Astrocyte (in vitro differentiated cells and primary cell): ENCODE results near the gene NPTX1. TPM values are rescaled to one million over a fixed set of nuclear protein-coding genes. Genes with fewer than 3 reads are reported as not detected.

Source experiments
- DNase-seq: peaks from one replicate; pipeline ENCODE4 v3.0.0-alpha.2; 2010; ENCODE audit warnings: low read depth
- FAIRE-seq: peaks from 2 replicates; lab custom pipeline; 2011; peaks lifted over from hg19 to GRCh38; lab: Jason Lieb, UNC
- H2AFZ ChIP-seq: 2 replicates; pipeline ENCODE4 v1.6.0; 2012; ENCODE audit warnings: low read depth, low read length, inconsistent platforms
- H3K27ac ChIP-seq: 2 replicates; pipeline ENCODE4 v1.5.1; 2011; ENCODE audit warnings: low read depth, low read length, inconsistent platforms
- H3K27me3 ChIP-seq: 2 replicates; pipeline ENCODE4 v1.6.0; 2011; ENCODE audit warnings: low read length, inconsistent platforms; ENCODE audit not compliant: insufficient read depth
- H3K36me3 ChIP-seq: 2 replicates; pipeline ENCODE4 v1.5.1; 2011; ENCODE audit warnings: low read length, inconsistent platforms; ENCODE audit not compliant: insufficient read depth
- H3K4me1 ChIP-seq: 2 replicates; pipeline ENCODE4 v1.5.1; 2011; ENCODE audit warnings: low read length, inconsistent platforms; ENCODE audit not compliant: insufficient read depth
- H3K4me2 ChIP-seq: 2 replicates; pipeline ENCODE4 v1.6.0; 2012; ENCODE audit warnings: low read length, inconsistent platforms
- H3K4me3 ChIP-seq: 2 replicates; pipeline ENCODE4 v1.5.1; 2011; ENCODE audit warnings: low read depth, mild to moderate bottlenecking, low read length, inconsistent platforms; ENCODE audit not compliant: insufficient read depth
- H3K79me2 ChIP-seq: 2 replicates; pipeline ENCODE4 v1.6.0; 2012; ENCODE audit warnings: mild to moderate bottlenecking, low read length, inconsistent platforms; ENCODE audit not compliant: insufficient read depth
- H3K9ac ChIP-seq: 2 replicates; pipeline ENCODE4 v1.6.0; 2012; ENCODE audit warnings: mild to moderate bottlenecking, low read length, inconsistent platforms
- H3K9me3 ChIP-seq: 2 replicates; pipeline ENCODE4 v1.5.1; 2012; ENCODE audit warnings: low read depth, mild to moderate bottlenecking, low read length, inconsistent platforms; ENCODE audit not compliant: insufficient read depth
- H4K20me1 ChIP-seq: 2 replicates; pipeline ENCODE4 v1.6.0; 2012; ENCODE audit warnings: low read length, inconsistent platforms; ENCODE audit not compliant: insufficient read depth
- H3K27ac Mint-ChIP-seq: one replicate; pipeline ENCODE4 v1.8.0; 2021; ENCODE audit warnings: mild to moderate bottlenecking, mixed read lengths; ENCODE audit not compliant: unreplicated experiment
- H3K27me3 Mint-ChIP-seq: one replicate; pipeline ENCODE4 v1.8.0; 2021; ENCODE audit warnings: low read depth, mixed read lengths; ENCODE audit not compliant: unreplicated experiment
- H3K36me3 Mint-ChIP-seq: one replicate; pipeline ENCODE4 v1.8.0; 2021; ENCODE audit warnings: low read depth, mixed read lengths; ENCODE audit not compliant: unreplicated experiment
- H3K4me1 Mint-ChIP-seq: one replicate; pipeline ENCODE4 v1.8.0; 2021; ENCODE audit warnings: low read depth, mixed read lengths; ENCODE audit not compliant: unreplicated experiment
- H3K4me3 Mint-ChIP-seq: one replicate; pipeline ENCODE4 v1.8.0; 2021; ENCODE audit warnings: mild to moderate bottlenecking, moderate library complexity, mixed read lengths; ENCODE audit not compliant: unreplicated experiment
- H3K9me3 Mint-ChIP-seq: one replicate; pipeline ENCODE4 v1.8.0; 2021; ENCODE audit warnings: mild to moderate bottlenecking, mixed read lengths; ENCODE audit not compliant: unreplicated experiment
- EZH2 ChIP-seq: IDR thresholded peaks from 2 replicates; pipeline ENCODE4 v1.6.1; 2012; ENCODE audit warnings: mild to moderate bottlenecking, low read length, inconsistent platforms; ENCODE audit not compliant: insufficient read depth
- total RNA-seq: library from RNA; stranded (reverse); gene quantifications from 2 replicates; pipeline ENCODE4 v1.2.1, GENCODE V29; 2021
- TF ChIP-seq, protein P1 (sequence below): IDR thresholded peaks from 2 replicates; pipeline ENCODE4 v1.5.1; 2011; ENCODE audit warnings: low read depth, mild to moderate bottlenecking, inconsistent platforms, low read length, moderate library complexity; ENCODE audit not compliant: insufficient read depth

Gene NPTX1
- total RNA-seq, 1 donor from 2014 or later, result 0.43 TPM

DNA sequence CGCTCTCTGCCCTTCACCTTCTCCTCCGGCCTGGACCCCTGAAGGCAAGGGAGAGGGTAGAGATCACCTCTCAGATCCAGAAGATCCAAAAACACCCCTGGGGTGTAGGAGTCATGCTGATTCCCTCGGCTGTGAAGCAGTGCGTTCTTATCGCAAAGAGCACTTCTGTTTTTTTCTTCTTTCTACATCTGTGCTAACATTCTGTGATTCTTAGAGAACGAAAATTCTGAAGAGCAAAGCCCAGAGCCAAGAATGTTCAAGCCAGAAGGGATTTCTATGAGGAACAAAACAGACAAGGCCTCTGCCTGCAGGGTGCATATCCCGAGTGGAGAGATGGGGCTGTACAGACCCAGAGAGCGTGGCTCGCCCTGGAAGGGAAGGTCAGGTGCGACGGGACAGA lies 17.2 kb downstream of the NPTX1 start:
- no peak for DNase-seq
- Histone ChIP-seq H3K4me1 (peaks cover 3% of the 10 kb centered on the region), H3K27ac (no peak overlapping the region), H3K27me3 (peaks cover 31% of the 10 kb centered on the region), H3K4me2 (no peak overlapping the region), H4K20me1 (no peaks in the 10 kb centered on the region), H3K79me2 (peaks cover under 1% of the 10 kb centered on the region), H2AFZ (no peak overlapping the region), H3K9me3 (no peaks in the 10 kb centered on the region), H3K36me3 (no peaks in the 10 kb centered on the region), H3K9ac (no peak overlapping the region), H3K4me3 (no peak overlapping the region)
- FAIRE-seq, result no peak
- Mint-ChIP-seq H3K27ac (no peak overlapping the region), H3K4me3 (no peak overlapping the region), H3K36me3 (no peaks in the 10 kb centered on the region), H3K27me3 (peaks cover 37% of the 10 kb centered on the region), H3K9me3 (no peaks in the 10 kb centered on the region), H3K4me1 (peaks cover 4% of the 10 kb centered on the region)
- TF ChIP-seq EZH2, result no peak
- TF ChIP-seq, protein P1, sequence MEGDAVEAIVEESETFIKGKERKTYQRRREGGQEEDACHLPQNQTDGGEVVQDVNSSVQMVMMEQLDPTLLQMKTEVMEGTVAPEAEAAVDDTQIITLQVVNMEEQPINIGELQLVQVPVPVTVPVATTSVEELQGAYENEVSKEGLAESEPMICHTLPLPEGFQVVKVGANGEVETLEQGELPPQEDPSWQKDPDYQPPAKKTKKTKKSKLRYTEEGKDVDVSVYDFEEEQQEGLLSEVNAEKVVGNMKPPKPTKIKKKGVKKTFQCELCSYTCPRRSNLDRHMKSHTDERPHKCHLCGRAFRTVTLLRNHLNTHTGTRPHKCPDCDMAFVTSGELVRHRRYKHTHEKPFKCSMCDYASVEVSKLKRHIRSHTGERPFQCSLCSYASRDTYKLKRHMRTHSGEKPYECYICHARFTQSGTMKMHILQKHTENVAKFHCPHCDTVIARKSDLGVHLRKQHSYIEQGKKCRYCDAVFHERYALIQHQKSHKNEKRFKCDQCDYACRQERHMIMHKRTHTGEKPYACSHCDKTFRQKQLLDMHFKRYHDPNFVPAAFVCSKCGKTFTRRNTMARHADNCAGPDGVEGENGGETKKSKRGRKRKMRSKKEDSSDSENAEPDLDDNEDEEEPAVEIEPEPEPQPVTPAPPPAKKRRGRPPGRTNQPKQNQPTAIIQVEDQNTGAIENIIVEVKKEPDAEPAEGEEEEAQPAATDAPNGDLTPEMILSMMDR, result no peak

DNA sequence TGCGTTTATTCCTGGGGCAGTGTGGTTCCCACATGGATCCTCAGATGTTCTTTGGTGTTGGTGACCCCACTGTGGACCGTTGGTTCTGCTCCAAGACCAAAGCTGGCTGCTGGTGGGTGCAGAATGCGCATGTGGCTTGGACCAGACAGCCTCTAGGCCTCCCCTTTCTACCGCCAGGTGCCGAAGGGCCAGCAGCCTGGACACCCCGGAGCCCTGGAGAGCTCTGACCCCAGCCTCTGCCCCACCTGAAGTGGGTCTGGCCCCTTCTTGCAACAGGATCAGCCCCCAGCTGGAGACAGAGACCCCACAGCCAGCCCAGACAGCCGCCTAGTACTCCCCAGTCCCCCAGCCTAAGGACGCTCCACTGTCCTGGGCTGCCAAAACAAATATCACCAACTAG lies 18.4 kb downstream of the NPTX1 start:
- Mint-ChIP-seq H3K27me3 (peaks cover 37% of the 10 kb centered on the region), H3K27ac (no peak overlapping the region), H3K4me3 (no peak overlapping the region)

More for the DNA sequence above, 18.4 kb downstream of the NPTX1 start:
- no peak for FAIRE-seq
- H3K27ac ChIP-seq, result no peak overlapping the region
- no peak overlapping the region for H2AFZ ChIP-seq
- no peaks in the 10 kb centered on the region for H3K9me3 ChIP-seq
- no peak overlapping the region for H3K4me3 ChIP-seq
- Mint-ChIP-seq H3K4me1 (peaks cover 14% of the 10 kb centered on the region), H3K9me3 (no peaks in the 10 kb centered on the region), H3K36me3 (no peaks in the 10 kb centered on the region)
- no peak overlapping the region for H3K9ac ChIP-seq
- TF ChIP-seq EZH2, result no peak
- TF ChIP-seq, protein P1, result no peak
- DNase-seq, result no peak
- H3K79me2 ChIP-seq, result peaks cover 2% of the 10 kb centered on the region
- H3K4me1 ChIP-seq, result peaks cover 8% of the 10 kb centered on the region
- no peak overlapping the region for H3K4me2 ChIP-seq
- H3K36me3 ChIP-seq, result no peaks in the 10 kb centered on the region
- peaks cover 26% of the 10 kb centered on the region for H3K27me3 ChIP-seq
- no peaks in the 10 kb centered on the region for H4K20me1 ChIP-seq
